K562 (cell line): Measurements from ENCODE around the gene STX12. TPM values are rescaled to one million over a fixed set of nuclear protein-coding genes. Genes with fewer than 3 reads are reported as not detected.
A peak's percentile ranks its signal among the peaks of the same experiment; 100 is the strongest.
"Not testable (repeated sequence)": the region's sequence is repeated elsewhere in the genome, so short reads cannot be mapped to it uniquely, and the experiment has no call there.

Experiments used
- ATAC-seq: fragments of 200-7000 bp; cut with Tn5 transposase; 3 replicates; pipeline ENCODE4 v1.9.1; 2020; ENCODE audit warnings: moderate library complexity
- BruUV-seq: library from RNA; stranded (reverse); fragments of 400-500 nt; replicated peaks from 2 replicates; lab custom pipeline; 2021; lab: Mats Ljungman, UMichigan
- CTCF ChIA-PET: fragments of 300-600 bp; formaldehyde crosslinking; extraction: SDS; loops from one replicate; lab custom pipeline; 2021; ENCODE audit warnings: low intra/inter-chr PET ratio; lab: Yijun Ruan, JAX
- POLR2A ChIA-PET: fragments of 300-600, 350-650 bp; sonication (Branson Sonifier 250); formaldehyde crosslinking; extraction: SDS; loops from one replicate; lab custom pipeline; 2021; ENCODE audit warnings: antibody characterized with exemption, inconsistent platforms; lab: Yijun Ruan, JAX
- DNase-seq, 4 experiments: peaks; one replicate each; pipeline versions ENCODE4 v3.0.0 to v3.0.0-alpha.2; 2011 to 2018; ENCODE audit warnings: low spot score in 3 of 4, mixed read lengths in 3 of 4; ENCODE audit errors: extremely low read depth in 1 of 4
- FAIRE-seq: peaks from 2 replicates; lab custom pipeline; 2011; peaks lifted over from hg19 to GRCh38; lab: Jason Lieb, UNC
- H2AFZ ChIP-seq: 2 replicates; pipeline ENCODE4 v1.6.0; 2011; ENCODE audit warnings: low read depth, low read length, control low read depth, inconsistent platforms
- H3K27ac ChIP-seq: fragments of 200-600 bp; 3 replicates; pipeline ENCODE4 v1.8.0; 2011; ENCODE audit warnings: low read depth, mild to moderate bottlenecking, control low read depth, inconsistent platforms, low read length, moderate library complexity, mixed read lengths; ENCODE audit errors: extremely low read depth
- H3K27me3 ChIP-seq, 2 experiments: fragments of 300-600 bp in 1 of 2; 2 replicates in 1 of 2; 3 replicates in 1 of 2; pipeline versions ENCODE4 v1.6.0 to v1.8.0; 2011; ENCODE audit warnings: inconsistent platforms in 2 of 2, low read length in 2 of 2, mild to moderate bottlenecking in 1 of 2, mixed read lengths in 1 of 2, moderate library complexity in 1 of 2; ENCODE audit not compliant: control insufficient read depth in 2 of 2, insufficient read depth in 2 of 2
- H3K36me3 ChIP-seq: fragments of 300-600 bp; 3 replicates; pipeline ENCODE4 v1.8.0; 2011; ENCODE audit warnings: mild to moderate bottlenecking, low read length, inconsistent platforms; ENCODE audit not compliant: control insufficient read depth, insufficient read depth
- H3K4me1 ChIP-seq, 2 experiments: fragments of 200-600 bp in 1 of 2; replicated peaks in 1 of 2; 2 replicates in 1 of 2; 3 replicates in 1 of 2; pipeline versions ENCODE4 v1.5.1 to v1.8.0; 2011; ENCODE audit warnings: inconsistent platforms in 2 of 2, low read length in 2 of 2, mild to moderate bottlenecking in 1 of 2, mixed read lengths in 1 of 2, moderate library complexity in 1 of 2; ENCODE audit not compliant: control insufficient read depth in 2 of 2, insufficient read depth in 2 of 2
- H3K4me2 ChIP-seq: 2 replicates; pipeline ENCODE4 v1.6.1; 2011; ENCODE audit warnings: low read length, control low read depth, inconsistent platforms, mixed read lengths; ENCODE audit not compliant: insufficient read depth
- H3K4me3 ChIP-seq: fragments of 200-600 bp; sonication (generic), shearing (Covaris generic); 2 replicates; pipeline ENCODE4 v1.5.1; 2016; ENCODE audit warnings: control low read depth, inconsistent platforms
- H3K79me2 ChIP-seq: fragments of 200-600 bp; 3 replicates; pipeline ENCODE4 v1.8.0; 2011; ENCODE audit warnings: low read length, inconsistent platforms; ENCODE audit not compliant: control insufficient read depth, insufficient read depth
- H3K9ac ChIP-seq, 2 experiments: 2 replicates each; pipeline versions ENCODE4 v1.6.0 to v1.6.1; 2011; ENCODE audit warnings: low read depth in 2 of 2, low read length in 2 of 2, control low read depth in 1 of 2, inconsistent platforms in 1 of 2, mild to moderate bottlenecking in 1 of 2, mixed read lengths in 1 of 2; ENCODE audit not compliant: insufficient read depth in 1 of 2
- H3K9me1 ChIP-seq: one replicate; pipeline ENCODE4 v1.6.0; 2011; ENCODE audit warnings: inconsistent platforms, mild to moderate bottlenecking, low read length, moderate library complexity; ENCODE audit not compliant: control insufficient read depth, insufficient read depth
- H3K9me3 ChIP-seq: replicated peaks from 2 replicates; pipeline ENCODE4 v1.5.1; 2011; ENCODE audit warnings: low read depth, low read length, inconsistent platforms; ENCODE audit not compliant: control insufficient read depth, insufficient read depth
- H4K20me1 ChIP-seq: replicated peaks from 2 replicates; pipeline ENCODE4 v1.6.1; 2011; ENCODE audit warnings: low read length, inconsistent platforms, mixed read lengths; ENCODE audit not compliant: control insufficient read depth, insufficient read depth
- ADNP ChIP-seq: fragments of 200-800 bp; sonication (Bioruptor generic); IDR thresholded peaks from 2 replicates; pipeline ENCODE4 v1.6.1; 2016; ENCODE audit warnings: missing genetic modification characterization, missing compliant biosample characterization
- WGBS: fragments of 100-300 bp; shearing (Covaris generic); methylation state at CpG from one replicate; pipeline ENCODE4 v1.1.6; 2016; ENCODE audit warnings: low coverage, mixed read lengths; ENCODE audit not compliant: insufficient coverage; ENCODE audit errors: missing lambda C conversion rate; 5-methylcytosine and 5-hydroxymethylcytosine counted together
- in situ Hi-C: fragments of 300-500 bp; cut with MboI; formaldehyde crosslinking; loops from 4 replicates; pipeline ENCODE4 v1.15.0; 2018; ENCODE audit warnings: inconsistent platforms, mixed read lengths
- intact Hi-C: fragments of 100-400 bp; cut with micrococcal nuclease; formaldehyde crosslinking; loops from 2 replicates; pipeline ENCODE4 v1.14.2; 2022
- polyA plus RNA-seq, 8 experiments: library from polyadenylated mRNA; depleted of rRNA in 4 of 8; stranded (reverse) in 5 of 8; unstranded in 3 of 8; fragments of >200 nt; fragmentation: Nextera tagmentation in 2 of 8; fragmentation: Illumina TruSeq in 1 of 8; extraction: Ambion mirVana in 2 of 8; extraction: Trizol in 1 of 8; gene quantifications; 2 replicates each; pipeline versions ENCODE4 v1.2.1 to v1.2.3, GENCODE V29; 2011 to 2014; ENCODE audit warnings: inconsistent platforms in 1 of 8, missing spikeins in 1 of 8
- total RNA-seq, 7 experiments: library from RNA; depleted of rRNA in 6 of 7; stranded (reverse); fragments of >200 nt in 6 of 7; fragmentation: Illumina TruSeq in 2 of 7; extraction: Trizol in 2 of 7; gene quantifications; 2 replicates each; pipeline versions ENCODE4 v1.2.1 to v1.2.3, GENCODE V29; 2011 to 2021; ENCODE audit warnings: low replicate concordance in 1 of 7
- TF ChIP-seq, protein P1 (sequence below), 2 experiments: fragments of 450-650 bp in 1 of 2; sonication (generic) in 1 of 2; formaldehyde crosslinking in 1 of 2; IDR thresholded peaks in 1 of 2; conservative IDR thresholded peaks in 1 of 2; 2 replicates each; pipeline versions ENCODE4 v1.6.1 to v1.8.1; 2016 to 2023; ENCODE audit warnings: mild to moderate bottlenecking in 2 of 2, moderate library complexity in 2 of 2, inconsistent platforms in 1 of 2, missing genetic modification reagents in 1 of 2

STX12 gene
- total and polyA plus RNA-seq, 9 of the 15 experiments (the other 6 are each of a cell fraction or from before 2014, with no cell fraction given) = 16.9 to 31.3 (median 25.7) TPM

DNA sequence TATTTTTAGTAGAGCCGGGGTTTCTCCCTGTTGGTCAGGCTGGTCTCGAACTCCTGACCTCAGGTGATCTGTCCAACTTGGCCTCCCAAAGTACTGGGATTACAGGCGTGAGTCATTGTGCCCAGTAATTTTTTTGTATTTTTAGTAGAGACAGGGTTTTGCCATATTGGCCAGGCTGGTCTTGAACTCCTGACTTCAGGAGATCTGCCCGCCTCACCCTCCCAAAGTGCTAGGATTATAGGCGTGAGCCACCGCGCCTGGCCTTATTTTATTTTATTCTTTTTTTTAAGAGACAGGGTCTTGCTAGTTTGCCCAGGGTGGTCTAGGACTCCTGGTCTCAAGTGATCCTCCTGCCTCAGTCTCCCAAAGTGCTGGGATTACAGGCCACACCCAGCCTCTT, 98.1 kb downstream of the STX12 start:
- DNase-seq, H3K27ac ChIP-seq, H3K27me3 ChIP-seq, H3K9me1 ChIP-seq, H3K4me3 ChIP-seq, H3K4me2 ChIP-seq, H3K79me2 ChIP-seq, H2AFZ ChIP-seq, H3K36me3 ChIP-seq, ATAC-seq, H3K9ac ChIP-seq, CTCF ChIA-PET, H3K9me3 ChIP-seq, in situ Hi-C loops, FAIRE-seq, intact Hi-C loops, H4K20me1 ChIP-seq, BruUV-seq: not testable (repeated sequence)
- POLR2A ChIA-PET = interaction anchor here (0.6 kb wide), 1 partner anchor 67 kb away, joined by 4 read pairs; no protein-coding TSS in a partner anchor
- TF ChIP-seq, protein P1, sequence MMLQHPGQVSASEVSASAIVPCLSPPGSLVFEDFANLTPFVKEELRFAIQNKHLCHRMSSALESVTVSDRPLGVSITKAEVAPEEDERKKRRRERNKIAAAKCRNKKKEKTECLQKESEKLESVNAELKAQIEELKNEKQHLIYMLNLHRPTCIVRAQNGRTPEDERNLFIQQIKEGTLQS (IDR thresholded peaks at IDR 0.05) = 0 out of 2 replicates have a peak, but pooled peaks have one; percentile 8
- TF ChIP-seq, protein P1 (CRISPR knock-in tag; conservative IDR thresholded peaks at IDR 0.05) = not testable (repeated sequence)
- TF ChIP-seq ADNP = 0 out of 2 replicates have a peak, but pooled peaks have one; percentile 5
- WGBS = 84% methylated on average over 7 of the region's 7 CpGs
- peaks cover 31 to 50% of the 10 kb centered on the region in 2 experiments for H3K4me1 ChIP-seq
